Parathyroid adenoma (tissue), 2 donors: Measurements from ENCODE around the gene MOBP.

Experiments used
- H2AFZ ChIP-seq: fragments of 300-600 bp; sonication (generic); one replicate; pipeline ENCODE4 v1.7.0; 2017; ENCODE audit warnings: antibody characterized with exemption, mild to moderate bottlenecking
- H3K27ac ChIP-seq: fragments of 300-600 bp; sonication (generic); one replicate; pipeline ENCODE4 v1.7.0; 2017
- H3K27me3 ChIP-seq: fragments of 300-600 bp; sonication (generic); one replicate; pipeline ENCODE4 v1.7.0; 2017; ENCODE audit warnings: low read length; ENCODE audit not compliant: control insufficient read depth, insufficient read depth
- H3K36me3 ChIP-seq: fragments of 300-600 bp; sonication (generic); one replicate; pipeline ENCODE4 v1.7.0; 2017; ENCODE audit warnings: low read length; ENCODE audit not compliant: control insufficient read depth, insufficient read depth
- H3K4me1 ChIP-seq: fragments of 300-600 bp; sonication (generic); one replicate; pipeline ENCODE4 v1.7.0; 2017; ENCODE audit warnings: control low read depth
- H3K4me2 ChIP-seq: fragments of 300-600 bp; sonication (generic); one replicate; pipeline ENCODE4 v1.7.0; 2017; ENCODE audit warnings: low read length
- H3K4me3 ChIP-seq: fragments of 300-600 bp; sonication (generic); one replicate; pipeline ENCODE4 v1.7.0; 2017; ENCODE audit warnings: low read depth, low read length
- H3K79me2 ChIP-seq: fragments of 300-600 bp; sonication (generic); one replicate; pipeline ENCODE4 v1.7.0; 2017; ENCODE audit warnings: control low read depth
- H3K9ac ChIP-seq: fragments of 300-600 bp; sonication (generic); one replicate; pipeline ENCODE4 v1.7.0; 2017; ENCODE audit warnings: mild to moderate bottlenecking
- H3K9me3 ChIP-seq: fragments of 300-600 bp; sonication (generic); one replicate; pipeline ENCODE4 v1.7.0; 2017; ENCODE audit warnings: low read length; ENCODE audit not compliant: control insufficient read depth
- CTCF ChIP-seq: fragments of 300-600 bp; sonication (generic); IDR thresholded peaks from one replicate; pipeline ENCODE4 v1.7.0; 2017; ENCODE audit warnings: antibody characterized with exemption, mild to moderate bottlenecking
- donor health status: primary hyperparathyroidism.

The MOBP gene

GRCh38 chr3:39515681-39516441 lies 48.4 kb downstream of the MOBP start:
- no peak overlapping the region for H3K4me3 ChIP-seq

DNA sequence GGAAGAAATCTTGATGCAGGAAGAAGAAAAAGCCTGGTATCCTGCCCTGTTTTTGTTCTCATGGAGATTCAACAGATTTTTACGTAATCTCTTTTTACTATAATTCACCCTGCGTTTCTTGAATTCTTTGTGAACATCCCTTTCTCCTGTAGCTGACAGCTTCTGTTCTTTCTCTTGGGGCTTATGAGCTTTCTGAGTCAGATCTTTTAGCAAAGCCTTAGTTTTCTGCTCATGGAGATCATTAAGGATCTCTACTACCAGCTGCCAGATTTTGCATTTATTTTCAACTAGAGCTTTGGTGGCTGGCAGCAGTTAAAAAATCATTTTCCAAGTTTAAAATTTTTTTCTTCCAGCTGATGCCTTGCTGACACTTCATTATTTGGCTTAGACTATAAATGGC lies 51.6 kb downstream of the MOBP start:
- H3K4me1 ChIP-seq, result peaks cover 12% of the 10 kb centered on the region
- no peaks in the 10 kb centered on the region for H3K79me2 ChIP-seq
- TF ChIP-seq CTCF, result no peak
- H3K9me3 ChIP-seq, result no peaks in the 10 kb centered on the region
- no peak overlapping the region for H3K4me2 ChIP-seq
- no peak overlapping the region for H3K27ac ChIP-seq
- H3K36me3 ChIP-seq, result no peaks in the 10 kb centered on the region
- H3K4me3 ChIP-seq, result no peak overlapping the region
- H3K9ac ChIP-seq, result no peak overlapping the region
- no peaks in the 10 kb centered on the region for H3K27me3 ChIP-seq
- H2AFZ ChIP-seq, result no peak overlapping the region

More at GRCh38 chr3:39515681-39516441, 48.4 kb downstream of the MOBP start:
- Histone ChIP-seq H3K9ac (no peak overlapping the region), H3K36me3 (no peaks in the 10 kb centered on the region), H3K27me3 (no peaks in the 10 kb centered on the region), H3K4me1 (peaks cover 12% of the 10 kb centered on the region), H3K27ac (no peak overlapping the region), H3K9me3 (no peaks in the 10 kb centered on the region), H3K79me2 (no peaks in the 10 kb centered on the region), H2AFZ (no peak overlapping the region), H3K4me2 (no peak overlapping the region)
- no peak for TF ChIP-seq CTCF

DNA sequence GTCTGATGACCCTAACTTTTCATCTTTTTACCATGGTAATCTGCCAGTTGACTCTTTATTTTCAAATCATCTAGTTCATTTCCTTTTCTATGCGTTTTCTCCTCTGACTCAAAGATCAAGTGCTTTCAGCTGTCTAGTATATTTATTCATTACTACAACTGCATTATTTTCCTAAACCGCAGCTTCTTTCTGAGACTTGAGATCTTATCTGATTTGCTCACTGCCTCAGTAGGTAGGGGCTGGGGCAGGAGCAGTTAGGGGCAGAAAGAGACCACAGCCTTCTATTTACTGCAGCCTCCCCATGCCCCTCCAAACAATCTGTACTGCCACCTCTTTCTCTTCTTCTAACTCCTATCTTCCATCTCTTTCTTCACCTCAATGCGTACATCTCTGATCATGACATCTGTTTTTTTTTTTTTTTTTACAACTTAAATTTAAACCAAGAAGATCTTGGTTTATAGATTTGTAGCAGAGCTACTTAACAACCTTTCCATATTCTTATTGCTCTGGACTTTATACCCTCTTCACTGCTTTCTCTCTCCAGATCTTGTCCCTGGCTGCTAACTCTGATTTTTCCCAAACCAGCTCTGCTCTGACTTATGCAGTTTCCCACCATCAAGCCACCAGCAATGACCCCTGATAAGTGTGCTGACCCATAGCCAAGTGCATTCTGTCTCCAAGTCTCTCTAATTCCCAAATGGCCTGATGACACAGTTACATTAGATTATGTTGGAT lies 52.2 kb downstream of the MOBP start:
- H3K27me3 ChIP-seq, result no peaks in the 10 kb centered on the region
- no peaks in the 10 kb centered on the region for H3K36me3 ChIP-seq
- peaks cover 12% of the 10 kb centered on the region for H3K4me1 ChIP-seq
- no peak overlapping the region for H3K9ac ChIP-seq
- H3K4me3 ChIP-seq, result no peak overlapping the region
- H3K9me3 ChIP-seq, result no peaks in the 10 kb centered on the region
- H2AFZ ChIP-seq, result peak overlapping the region; percentile 25
- no peak overlapping the region for H3K27ac ChIP-seq
- no peak for TF ChIP-seq CTCF
- no peaks in the 10 kb centered on the region for H3K79me2 ChIP-seq
- H3K4me2 ChIP-seq, result no peak overlapping the region

- Histone ChIP-seq H3K27ac (no peak overlapping the region), H3K4me2 (no peak overlapping the region), H3K79me2 (no peaks in the 10 kb centered on the region), H2AFZ (no peak overlapping the region), H3K36me3 (no peaks in the 10 kb centered on the region), H3K27me3 (no peaks in the 10 kb centered on the region), H3K9me3 (no peaks in the 10 kb centered on the region), H3K4me1 (peaks cover 12% of the 10 kb centered on the region), H3K9ac (no peak overlapping the region), H3K4me3 (no peak overlapping the region)
- TF ChIP-seq CTCF, result no peak
These were observed 54.0 kb downstream of the MOBP start for GRCh38 chr3:39521456-39521855.
